ENCODE results near the gene HECW1. TPM values are rescaled to one million over a fixed set of nuclear protein-coding genes. Genes with fewer than 3 reads are reported as not detected.

HECW1 gene
- total and polyA plus RNA-seq, 2 of the 8 experiments (the other 6 are each of a cell fraction or from before 2014, with no cell fraction given): 2.9 to 12.7 TPM

- Histone ChIP-seq H3K14ac (ENCODE audit: insufficient read length) (no peak overlapping the region), H2AK5ac (ENCODE audit: low read depth, low read length) (no peak overlapping the region), H4K20me1 (replicated peaks in 1 of 2; ENCODE audit: control insufficient read depth in 1 of 2, insufficient read depth in 2 of 2, low read length in 2 of 2) (no peaks in the 10 kb centered on the region), H3K4me2 (ENCODE audit: insufficient read depth in 1 of 2, low read depth in 2 of 2, low read length in 2 of 2) (no peak overlapping the region), H3K4me3 (ENCODE audit: extremely low read depth in 1 of 4, insufficient read depth in 2 of 4, low read depth in 3 of 4, low read length in 4 of 4) (no peak overlapping the region), H3K27me3 (replicated peaks in 1 of 4; ENCODE audit: control insufficient read depth in 3 of 4, extremely low read depth in 1 of 4, insufficient read depth in 3 of 4, low read length in 3 of 4) (no peaks in the 10 kb centered on the region), H3K79me1 (ENCODE audit: low read depth, low read length) (no peaks in the 10 kb centered on the region), H3K9me3 (ENCODE audit: insufficient read depth in 2 of 2, low read depth in 1 of 2, low read length in 1 of 2) (peaks cover 0 to 4% of the 10 kb centered on the region in 2 experiments; a peak in 1 of 4 replicates), H4K5ac (ENCODE audit: insufficient read length, low read depth, low read length) (no peak overlapping the region), H3K4me1 (replicated peaks in 1 of 4; ENCODE audit: control insufficient read depth in 3 of 4, insufficient read depth in 4 of 4, low read length in 3 of 4) (peaks cover 0 to 8% (median 1%) of the 10 kb centered on the region in 4 experiments; a peak in 2 of 7 replicates), H2BK5ac (ENCODE audit: low read depth, low read length) (no peak overlapping the region), H3K79me2 (ENCODE audit: control insufficient read depth in 1 of 2, insufficient read depth in 2 of 2, low read length in 2 of 2) (no peaks in the 10 kb centered on the region), H3K18ac (ENCODE audit: extremely low read depth, low read length) (no peak overlapping the region), H3K23me2 (ENCODE audit: low read depth, low read length) (no peaks in the 10 kb centered on the region), H2AFZ (ENCODE audit: low read length) (no peak overlapping the region), H2BK120ac (replicated peaks; ENCODE audit: low read depth, low read length) (no peak overlapping the region), H4K8ac (ENCODE audit: extremely low read depth, insufficient read depth, low read length) (no peak overlapping the region), H2BK15ac (ENCODE audit: low read length) (no peak overlapping the region), H3K9ac (replicated peaks in 1 of 4; ENCODE audit: extremely low read depth in 1 of 4, low read depth in 3 of 4, low read length in 3 of 4) (no peak overlapping the region), H3K4ac (replicated peaks; ENCODE audit: insufficient read length, low read depth, low read length) (no peak overlapping the region), H4K91ac (replicated peaks; ENCODE audit: insufficient read length, low read length) (no peak overlapping the region), H2BK12ac (ENCODE audit: low read depth, low read length) (no peak overlapping the region), H3K36me3 (ENCODE audit: control insufficient read depth in 2 of 4, insufficient read depth in 4 of 4, low read length in 3 of 4) (no peaks in the 10 kb centered on the region), H2BK20ac (ENCODE audit: low read length) (no peak overlapping the region), H3K23ac (ENCODE audit: insufficient read length) (no peak overlapping the region), H3K27ac (ENCODE audit: low read depth, low read length) (no peak overlapping the region), H3K56ac (replicated peaks; ENCODE audit: insufficient read length, low read depth, low read length) (no peak overlapping the region)
- ChIA-PET POLR2A (ENCODE audit: partially characterized antibody) (no interaction called here), CTCF (ENCODE audit: partially characterized antibody) (interaction anchor here (1.1 to 1.5 kb wide), 2 partner anchors 13 to 14 kb away, joined by 3 to 5 read pairs; no protein-coding TSS in a partner anchor)
- FAIRE-seq: no peak
- 94% methylated on average over 5 of the region's 5 CpGs; no CpG with 5 or more reads in 1 of the 2 experiments for WGBS, 2 experiments (ENCODE audit: extremely low coverage in 1 of 2, insufficient coverage in 1 of 2, insufficient read length in 1 of 2, insufficient replicate concordance in 2 of 2, low coverage in 1 of 2, low lambda C conversion rate in 2 of 2, missing lambda C conversion rate in 1 of 2)
- no peak for TF ChIP-seq EZH2 (IDR thresholded peaks at IDR 0.05; ENCODE audit: low read depth, low read length, severe bottlenecking)
- DNase-seq (ENCODE audit: low read depth in 1 of 2, low spot score in 2 of 2): no peak
Measured at GRCh38 chr7:43276547-43276946, 164.1 kb downstream of the HECW1 start.

All from H1 (cell line).